Measurements from ENCODE around the gene TAF3.

Gene TAF3

GRCh38 chr10:8049865-8050555 lies 231.7 kb downstream of the TAF3 start:
- FAIRE-seq, result no peak

GRCh38 chr10:8050556-8051108 lies 232.3 kb downstream of the TAF3 start:
- no peak for FAIRE-seq

GRCh38 chr10:8051109-8051821 lies 233.0 kb downstream of the TAF3 start:
- no peak for FAIRE-seq

DNA sequence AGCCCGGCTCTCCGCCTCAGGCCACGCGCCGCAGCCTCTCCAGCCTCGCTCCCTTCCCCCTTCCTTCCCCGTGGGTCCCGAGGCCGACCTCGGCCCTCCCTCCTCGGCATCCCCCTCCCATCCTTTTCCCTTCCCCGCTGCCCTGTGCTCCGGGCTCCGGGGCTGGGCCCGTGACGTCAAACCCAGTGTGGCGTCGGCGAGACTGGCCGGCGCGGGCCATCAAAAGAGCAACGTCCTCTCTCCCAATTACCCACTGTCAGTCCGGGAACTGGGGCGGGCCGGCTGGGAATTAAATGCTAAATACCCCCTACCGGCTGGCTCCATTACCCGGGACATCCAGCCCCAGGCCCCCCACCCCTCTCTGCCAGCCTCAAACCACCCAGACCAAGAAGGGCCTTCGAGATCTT lies 233.5 kb downstream of the TAF3 start:
- no peak for FAIRE-seq

DNA sequence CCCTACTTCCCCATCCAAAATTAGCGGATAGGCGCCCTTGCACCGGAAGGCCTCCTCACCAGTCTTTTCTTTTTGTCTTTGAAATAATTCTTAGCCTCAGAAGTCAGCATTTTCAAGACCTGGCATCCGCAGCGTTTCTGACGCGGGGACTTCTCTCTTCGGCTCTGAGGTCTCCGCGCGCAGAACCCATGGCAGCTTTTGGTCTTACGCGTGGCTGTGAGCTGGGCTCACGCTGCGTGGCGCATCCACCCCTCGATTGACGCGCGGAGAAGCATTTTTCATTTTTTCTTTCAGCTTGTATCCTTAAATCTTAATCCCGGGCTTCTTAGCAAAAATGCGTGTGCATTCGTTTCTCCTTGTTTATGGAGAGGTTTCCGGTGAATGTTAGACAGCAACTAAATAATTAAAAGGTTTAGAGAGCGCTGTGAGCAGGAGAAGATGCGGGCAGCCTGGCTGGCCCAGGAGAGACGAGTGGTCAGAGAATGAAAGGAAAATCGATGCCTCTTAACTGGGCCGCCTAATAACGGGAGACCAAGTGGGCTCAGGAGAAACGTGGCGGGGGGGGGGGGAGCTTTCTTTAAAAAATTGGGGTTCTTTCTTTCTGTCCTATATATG lies 234.1 kb downstream of the TAF3 start:
- no peak for FAIRE-seq

- FAIRE-seq, result no peak
Observed at GRCh38 chr10:8052956-8053445, 234.7 kb downstream of the TAF3 start.

GRCh38 chr10:8053446-8054243 lies 235.3 kb downstream of the TAF3 start:
- no peak for FAIRE-seq

DNA sequence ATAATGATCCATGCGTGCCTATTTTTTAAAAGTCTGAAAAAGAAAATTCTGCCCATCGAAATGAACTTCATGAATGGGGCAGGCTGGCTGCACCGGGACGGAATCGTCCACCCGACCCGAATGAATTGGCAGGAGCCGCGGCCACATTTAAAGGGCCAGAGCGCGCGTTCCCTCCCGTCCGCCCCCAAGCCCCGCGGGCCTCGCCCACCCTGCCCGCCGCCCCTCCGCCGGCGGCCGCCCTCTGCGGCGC lies 235.9 kb downstream of the TAF3 start:
- FAIRE-seq, result no peak

- no peak for FAIRE-seq
Observed at GRCh38 chr10:8054494-8055407, 236.4 kb downstream of the TAF3 start, which contains the start of gene GATA3. GATA3 (plus strand) TSS chr10:8054688; CDS start chr10:8055656, 968 bp downstream.

DNA sequence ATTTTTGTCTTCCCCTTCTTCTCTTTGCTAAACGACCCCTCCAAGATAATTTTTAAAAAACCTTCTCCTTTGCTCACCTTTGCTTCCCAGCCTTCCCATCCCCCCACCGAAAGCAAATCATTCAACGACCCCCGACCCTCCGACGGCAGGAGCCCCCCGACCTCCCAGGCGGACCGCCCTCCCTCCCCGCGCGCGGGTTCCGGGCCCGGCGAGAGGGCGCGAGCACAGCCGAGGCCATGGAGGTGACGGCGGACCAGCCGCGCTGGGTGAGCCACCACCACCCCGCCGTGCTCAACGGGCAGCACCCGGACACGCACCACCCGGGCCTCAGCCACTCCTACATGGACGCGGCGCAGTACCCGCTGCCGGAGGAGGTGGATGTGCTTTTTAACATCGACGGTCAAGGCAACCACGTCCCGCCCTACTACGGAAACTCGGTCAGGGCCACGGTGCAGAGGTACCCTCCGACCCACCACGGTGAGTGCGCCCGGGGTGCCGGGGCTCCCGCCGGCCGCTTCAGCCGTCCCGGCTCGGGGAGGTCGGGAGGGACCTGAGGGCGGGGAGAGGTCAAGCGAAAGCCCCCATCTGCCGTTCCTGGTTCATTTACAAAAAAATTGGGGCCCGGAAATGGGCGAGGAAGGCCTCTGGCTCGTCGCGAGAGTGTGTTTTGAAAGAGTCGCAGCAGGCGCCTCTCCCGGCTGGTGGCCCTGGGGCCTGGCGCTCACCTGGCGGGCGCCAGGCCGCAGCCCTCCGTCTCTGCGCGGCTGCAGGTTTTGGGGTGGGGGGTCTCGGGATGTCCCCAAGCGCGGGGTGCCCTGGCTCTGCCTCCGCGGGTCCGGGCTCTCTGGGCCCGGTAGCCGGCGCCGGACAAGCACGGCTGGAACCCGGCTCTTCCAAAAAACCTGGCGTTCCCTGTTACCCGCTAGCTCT lies 237.4 kb downstream of the TAF3 start:
- FAIRE-seq, result no peak

DNA sequence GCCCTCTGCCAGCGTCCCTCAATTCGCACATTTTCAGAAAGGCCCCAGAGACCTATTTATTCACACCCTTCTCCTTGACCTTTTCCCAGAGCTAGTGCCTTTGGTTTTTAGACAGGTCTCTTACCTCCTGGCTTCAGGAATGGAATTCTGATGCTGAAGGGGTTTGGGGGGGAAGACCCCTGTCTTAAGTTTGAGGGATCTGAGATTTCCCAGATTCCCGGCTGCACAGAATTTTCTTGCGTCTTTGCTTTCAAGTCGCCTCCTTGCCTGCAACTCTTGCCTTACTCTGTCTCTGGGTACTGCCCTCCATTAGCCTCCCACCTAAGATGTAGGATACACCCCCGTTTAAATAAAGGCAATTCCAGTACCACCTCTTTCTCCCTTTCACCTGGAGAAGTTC lies 238.1 kb downstream of the TAF3 start:
- no peak for FAIRE-seq

- no peak for FAIRE-seq
Observed at GRCh38 chr10:8056871-8057331, 238.6 kb downstream of the TAF3 start.

- FAIRE-seq, result no peak
Observed at GRCh38 chr10:8057636-8058273, 239.4 kb downstream of the TAF3 start.

DNA sequence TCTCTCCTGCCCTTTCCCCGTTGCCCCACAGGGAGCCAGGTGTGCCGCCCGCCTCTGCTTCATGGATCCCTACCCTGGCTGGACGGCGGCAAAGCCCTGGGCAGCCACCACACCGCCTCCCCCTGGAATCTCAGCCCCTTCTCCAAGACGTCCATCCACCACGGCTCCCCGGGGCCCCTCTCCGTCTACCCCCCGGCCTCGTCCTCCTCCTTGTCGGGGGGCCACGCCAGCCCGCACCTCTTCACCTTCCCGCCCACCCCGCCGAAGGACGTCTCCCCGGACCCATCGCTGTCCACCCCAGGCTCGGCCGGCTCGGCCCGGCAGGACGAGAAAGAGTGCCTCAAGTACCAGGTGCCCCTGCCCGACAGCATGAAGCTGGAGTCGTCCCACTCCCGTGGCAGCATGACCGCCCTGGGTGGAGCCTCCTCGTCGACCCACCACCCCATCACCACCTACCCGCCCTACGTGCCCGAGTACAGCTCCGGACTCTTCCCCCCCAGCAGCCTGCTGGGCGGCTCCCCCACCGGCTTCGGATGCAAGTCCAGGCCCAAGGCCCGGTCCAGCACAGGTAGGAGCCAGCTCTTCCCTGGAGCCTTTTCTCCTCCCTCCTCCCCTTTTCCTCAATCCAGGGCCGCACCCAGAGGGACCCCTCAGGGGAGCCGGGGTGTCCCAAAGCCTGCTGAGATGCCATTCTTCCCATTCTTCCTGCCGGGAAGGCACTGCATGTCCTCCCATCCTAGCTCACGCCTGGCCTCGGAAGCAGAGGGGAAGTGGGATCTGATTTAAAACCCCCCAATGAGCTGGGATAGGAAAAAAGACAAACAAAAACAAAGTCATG lies 240.2 kb downstream of the TAF3 start:
- no peak for FAIRE-seq

- FAIRE-seq, result no peak
Observed at GRCh38 chr10:8059191-8059936, 241.1 kb downstream of the TAF3 start.

DNA sequence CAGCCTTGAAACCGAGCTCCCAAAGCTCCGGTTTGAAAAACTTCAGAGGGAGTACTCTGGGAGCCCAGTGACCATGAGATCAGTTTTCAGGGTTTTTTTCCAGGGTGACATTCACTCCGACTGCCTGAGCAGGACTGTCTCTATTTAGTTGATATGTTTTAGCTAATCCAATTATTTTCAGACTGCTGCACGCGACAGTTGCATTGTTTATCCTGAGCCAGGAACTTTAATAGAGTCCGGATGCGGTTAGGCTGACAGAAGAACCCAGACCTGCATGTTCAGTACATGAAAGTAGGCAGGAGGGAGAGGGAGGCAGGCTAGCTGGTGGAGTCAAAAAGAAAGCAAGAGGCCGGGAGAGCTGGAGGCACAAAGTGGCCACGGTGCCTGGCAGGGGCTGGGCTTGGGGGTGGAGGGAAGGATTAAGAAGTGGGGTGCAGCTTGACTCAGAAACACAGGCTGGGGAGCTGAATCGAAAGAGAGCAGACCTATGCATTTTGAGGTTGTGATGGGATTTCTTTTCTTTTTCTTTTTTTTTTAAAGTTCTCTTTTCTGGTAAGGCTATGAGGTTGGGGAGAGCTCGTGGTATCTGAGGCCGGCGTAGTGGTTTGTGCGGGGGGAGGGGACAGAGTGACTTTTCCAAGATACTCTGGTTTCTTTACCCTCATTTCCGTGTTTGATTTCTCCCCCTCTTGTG lies 241.9 kb downstream of the TAF3 start:
- no peak for FAIRE-seq

GRCh38 chr10:8060704-8061121 lies 242.4 kb downstream of the TAF3 start:
- no peak for FAIRE-seq

All from endometrium (tissue), 2 donors.